Measurements from ENCODE around the gene GLDN.

The GLDN gene

GRCh38 chr15:51321316-51321715, 20.1 kb upstream of the GLDN start:
- no peak for TF ChIP-seq CTCF (IDR thresholded peaks at IDR 0.05; ENCODE audit: extremely low read depth, insufficient read depth, missing control alignments)
- no peak for DNase-seq (ENCODE audit: low spot score)
- in situ Hi-C loops (cut with MboI; ENCODE audit: low pct_unique_long_range_greater_than_20kb, low sequenced_read_pairs, unreplicated experiment): no loop called here

GRCh38 chr15:51322621-51323296, 18.7 kb upstream of the GLDN start:
- no peak for DNase-seq (ENCODE audit: low spot score)
- TF ChIP-seq CTCF (IDR thresholded peaks at IDR 0.05; ENCODE audit: extremely low read depth, insufficient read depth, missing control alignments): no peak
- in situ Hi-C loops (cut with MboI; ENCODE audit: low pct_unique_long_range_greater_than_20kb, low sequenced_read_pairs, unreplicated experiment): no loop called here

GRCh38 chr15:51323749-51324148, 17.7 kb upstream of the GLDN start:
- no peak for TF ChIP-seq CTCF (IDR thresholded peaks at IDR 0.05; ENCODE audit: extremely low read depth, insufficient read depth, missing control alignments)

GRCh38 chr15:51325167-51325566, 16.3 kb upstream of the GLDN start:
- no peak for DNase-seq (ENCODE audit: low spot score)
- in situ Hi-C loops (cut with MboI; ENCODE audit: low pct_unique_long_range_greater_than_20kb, low sequenced_read_pairs, unreplicated experiment): no loop called here
- no peak for TF ChIP-seq CTCF (IDR thresholded peaks at IDR 0.05; ENCODE audit: extremely low read depth, insufficient read depth, missing control alignments)

More at GRCh38 chr15:51323749-51324148, 17.7 kb upstream of the GLDN start:
- no peak for DNase-seq (ENCODE audit: low spot score)
- in situ Hi-C loops (cut with MboI; ENCODE audit: low pct_unique_long_range_greater_than_20kb, low sequenced_read_pairs, unreplicated experiment): no loop called here

GRCh38 chr15:51327081-51327480, 14.4 kb upstream of the GLDN start:
- DNase-seq (ENCODE audit: low spot score): no peak
- in situ Hi-C loops (cut with MboI; ENCODE audit: low pct_unique_long_range_greater_than_20kb, low sequenced_read_pairs, unreplicated experiment): no loop called here
- no peak for TF ChIP-seq CTCF (IDR thresholded peaks at IDR 0.05; ENCODE audit: extremely low read depth, insufficient read depth, missing control alignments)

- in situ Hi-C loops (cut with MboI; ENCODE audit: low pct_unique_long_range_greater_than_20kb, low sequenced_read_pairs, unreplicated experiment): no loop called here
- no peak for DNase-seq (ENCODE audit: low spot score)
- TF ChIP-seq CTCF (IDR thresholded peaks at IDR 0.05; ENCODE audit: extremely low read depth, insufficient read depth, missing control alignments): no peak
Measured at GRCh38 chr15:51328926-51329325, 12.5 kb upstream of the GLDN start.

All from GM13977 (cell line).